HL-60 (cell line): ENCODE results near the gene TMEM38A.

Source experiments
- CTCF ChIP-seq: IDR thresholded peaks from one replicate; pipeline ENCODE4 v1.5.1; 2011; ENCODE audit warnings: low read length, control low read depth, inconsistent platforms; ENCODE audit not compliant: insufficient read depth
- GABPA ChIP-seq: IDR thresholded peaks from 2 replicates; pipeline ENCODE4 v1.6.1; 2012; ENCODE audit warnings: low read depth
- POLR2AphosphoS5 ChIP-seq: IDR thresholded peaks from 2 replicates; pipeline ENCODE4 v1.6.1; 2012; ENCODE audit warnings: low read depth
- REST ChIP-seq: IDR thresholded peaks from 2 replicates; pipeline ENCODE4 v1.6.1; 2012; ENCODE audit warnings: low read depth; ENCODE audit not compliant: insufficient replicate concordance

GRCh38 chr19:16679811-16680210 lies 18.9 kb downstream of the TMEM38A start:
- TF ChIP-seq POLR2AphosphoS5 (no peak), CTCF (no peak), REST (no peak), GABPA (no peak)
